GM18511 (cell line): ENCODE results near the gene BAIAP2.

Source experiments
- ATAC-seq: cut with Tn5 transposase; IDR thresholded peaks from one replicate; pipeline ENCODE4 v1.9.1; 2021; ENCODE audit warnings: mild to moderate bottlenecking, moderate library complexity; ENCODE audit not compliant: unreplicated experiment

Gene BAIAP2

DNA sequence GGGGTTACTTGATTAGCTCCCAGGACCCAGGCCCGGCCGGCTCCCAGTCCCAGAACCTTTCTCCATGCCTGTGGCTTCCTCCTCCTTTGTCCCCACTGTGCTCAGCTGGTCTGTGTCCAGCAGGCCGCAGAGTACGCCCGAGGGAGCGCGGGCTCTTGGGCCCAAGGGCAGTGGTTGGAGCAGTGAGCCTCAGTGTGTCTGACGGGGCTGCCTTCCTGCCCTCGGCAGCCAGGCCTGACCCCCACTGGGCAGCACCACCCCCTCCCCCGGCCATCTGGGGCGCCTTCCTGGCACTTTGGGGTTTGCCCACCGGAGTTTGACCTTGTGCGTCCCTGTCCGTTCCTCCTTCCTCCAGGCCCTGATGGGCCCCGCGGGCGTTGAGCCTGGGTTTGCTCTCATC is 67.9 kb downstream of the BAIAP2 start:
- ATAC-seq = no peak

DNA sequence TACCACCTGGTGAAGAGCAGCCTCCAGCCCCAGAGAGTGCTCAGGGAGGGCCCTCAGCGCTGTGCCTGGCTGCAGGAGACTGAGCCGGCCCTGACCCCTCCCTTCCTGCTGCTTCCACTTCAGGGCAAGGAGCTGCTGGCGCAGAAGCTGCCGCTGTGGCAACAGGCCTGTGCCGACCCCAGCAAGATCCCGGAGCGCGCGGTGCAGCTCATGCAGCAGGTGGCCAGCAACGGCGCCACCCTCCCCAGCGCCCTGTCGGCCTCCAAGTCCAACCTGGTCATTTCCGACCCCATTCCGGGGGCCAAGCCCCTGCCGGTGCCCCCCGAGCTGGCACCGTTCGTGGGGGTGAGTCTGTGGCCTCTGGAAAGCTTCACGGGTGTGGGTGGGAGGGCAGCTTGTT is 68.4 kb downstream of the BAIAP2 start:
- ATAC-seq = no peak

DNA sequence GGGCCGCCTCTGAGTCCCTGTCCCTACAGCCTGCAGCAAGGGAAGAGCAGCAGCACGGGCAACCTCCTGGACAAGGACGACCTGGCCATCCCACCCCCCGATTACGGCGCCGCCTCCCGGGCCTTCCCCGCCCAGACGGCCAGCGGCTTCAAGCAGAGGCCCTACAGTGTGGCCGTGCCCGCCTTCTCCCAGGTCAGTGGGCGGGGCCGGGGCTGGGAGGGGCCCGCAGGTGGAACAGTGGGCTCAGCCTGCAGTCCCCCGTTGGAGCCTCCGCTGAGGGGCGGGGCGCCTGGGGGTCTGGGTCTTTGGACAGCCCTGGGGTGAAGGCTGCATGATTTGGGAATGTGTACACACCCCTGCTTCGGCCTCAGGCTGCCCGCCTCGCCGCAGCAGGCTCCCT is 71.8 kb downstream of the BAIAP2 start:
- ATAC-seq = no peak

GRCh38 chr17:81108220-81108619 is 73.3 kb downstream of the BAIAP2 start:
- ATAC-seq = no peak

DNA sequence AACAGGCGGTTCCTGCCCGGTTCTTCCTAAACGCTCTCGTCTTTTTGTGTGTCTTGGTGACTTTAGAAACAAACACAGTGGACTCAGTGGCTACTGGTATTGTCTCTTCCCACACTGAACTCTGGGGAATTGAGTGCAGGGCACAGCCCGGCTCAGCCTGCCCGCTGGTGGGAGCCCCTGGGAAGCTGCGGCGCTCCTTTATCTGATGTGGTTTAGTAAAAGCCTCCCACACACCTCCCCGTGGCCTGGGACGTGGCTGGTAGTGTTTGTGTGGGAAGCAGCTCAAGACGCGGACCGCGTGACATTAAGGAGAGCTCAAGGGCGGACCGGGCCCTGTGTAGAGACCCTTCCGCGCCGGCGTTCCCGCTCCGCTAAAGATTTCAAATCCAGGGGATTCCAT is 75.0 kb downstream of the BAIAP2 start:
- no peak for ATAC-seq

DNA sequence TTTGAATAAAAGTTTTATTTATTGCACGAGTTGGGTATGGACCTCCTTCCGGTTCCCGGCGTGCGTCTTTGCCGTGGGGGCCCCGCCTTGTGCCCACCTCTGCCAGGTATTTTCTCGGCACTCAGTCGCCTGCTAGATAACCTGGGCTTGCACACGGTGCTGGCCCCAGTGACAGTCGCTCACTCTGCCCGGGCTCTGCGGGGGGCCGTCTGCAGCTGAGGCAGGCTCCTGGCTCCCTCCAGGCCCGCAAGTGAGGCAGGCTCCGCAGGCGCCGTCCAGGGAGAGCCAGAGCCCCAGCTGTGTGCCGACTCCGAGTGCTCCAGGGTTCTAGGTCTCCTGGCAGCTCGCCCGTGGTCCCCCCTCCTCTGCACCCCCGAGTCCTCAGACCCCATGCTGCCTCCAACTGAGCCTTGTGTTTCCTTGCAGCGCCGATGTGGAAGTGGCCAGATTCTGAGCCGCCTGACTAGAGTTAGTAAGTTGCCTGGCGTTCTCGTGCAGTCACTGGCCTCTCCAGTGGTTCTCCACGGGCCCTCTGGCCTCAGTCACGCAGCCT is 75.6 kb downstream of the BAIAP2 start:
- no peak for ATAC-seq

- no peak for ATAC-seq
Measured at GRCh38 chr17:81111066-81111465, 76.1 kb downstream of the BAIAP2 start.

- no peak for ATAC-seq
Measured at GRCh38 chr17:81112450-81112849, 77.5 kb downstream of the BAIAP2 start.

GRCh38 chr17:81113158-81113724 is 78.3 kb downstream of the BAIAP2 start:
- no peak for ATAC-seq

- no peak for ATAC-seq
Measured at GRCh38 chr17:81114351-81115093, 79.6 kb downstream of the BAIAP2 start.

GRCh38 chr17:81115219-81115618 is 80.3 kb downstream of the BAIAP2 start:
- no peak for ATAC-seq

DNA sequence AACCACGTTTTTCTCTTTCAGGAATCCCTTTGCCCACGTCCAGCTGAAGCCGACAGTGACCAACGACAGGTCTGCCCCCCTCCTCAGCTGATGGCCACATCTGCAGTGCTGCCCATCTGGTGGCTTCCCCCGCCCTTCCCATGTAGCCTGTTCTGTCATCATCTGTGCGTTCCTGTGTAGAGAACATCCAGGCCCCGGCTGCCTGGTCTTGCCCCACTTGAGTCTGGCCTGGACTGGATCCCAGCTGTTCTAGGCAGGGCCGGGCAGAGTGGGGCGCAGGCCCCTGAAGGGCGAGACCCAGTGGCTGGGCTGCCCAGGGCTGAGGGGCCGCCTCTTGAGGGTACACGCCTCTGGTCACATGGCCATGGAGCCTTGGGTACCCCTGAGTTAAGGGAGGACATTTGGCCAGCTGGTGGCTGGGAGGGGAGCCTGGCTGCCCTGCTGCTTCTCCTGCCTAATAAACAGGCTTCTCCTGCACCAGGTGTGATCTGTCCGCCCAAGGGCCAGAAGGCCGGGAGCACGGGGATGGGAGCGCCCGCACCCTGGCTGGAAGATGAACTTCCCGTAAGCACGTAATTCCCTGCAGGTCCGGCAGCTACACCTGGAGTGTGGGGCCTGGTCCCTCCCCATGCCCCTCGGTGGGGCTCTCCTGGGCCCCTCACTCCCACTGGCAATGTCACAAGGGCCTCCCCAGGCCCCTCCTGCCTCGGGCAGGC is 81.0 kb downstream of the BAIAP2 start:
- ATAC-seq = no peak

- ATAC-seq = no peak
Measured at GRCh38 chr17:81116704-81117103, 81.8 kb downstream of the BAIAP2 start.

GRCh38 chr17:81117672-81118198 is 82.8 kb downstream of the BAIAP2 start:
- ATAC-seq = no peak

DNA sequence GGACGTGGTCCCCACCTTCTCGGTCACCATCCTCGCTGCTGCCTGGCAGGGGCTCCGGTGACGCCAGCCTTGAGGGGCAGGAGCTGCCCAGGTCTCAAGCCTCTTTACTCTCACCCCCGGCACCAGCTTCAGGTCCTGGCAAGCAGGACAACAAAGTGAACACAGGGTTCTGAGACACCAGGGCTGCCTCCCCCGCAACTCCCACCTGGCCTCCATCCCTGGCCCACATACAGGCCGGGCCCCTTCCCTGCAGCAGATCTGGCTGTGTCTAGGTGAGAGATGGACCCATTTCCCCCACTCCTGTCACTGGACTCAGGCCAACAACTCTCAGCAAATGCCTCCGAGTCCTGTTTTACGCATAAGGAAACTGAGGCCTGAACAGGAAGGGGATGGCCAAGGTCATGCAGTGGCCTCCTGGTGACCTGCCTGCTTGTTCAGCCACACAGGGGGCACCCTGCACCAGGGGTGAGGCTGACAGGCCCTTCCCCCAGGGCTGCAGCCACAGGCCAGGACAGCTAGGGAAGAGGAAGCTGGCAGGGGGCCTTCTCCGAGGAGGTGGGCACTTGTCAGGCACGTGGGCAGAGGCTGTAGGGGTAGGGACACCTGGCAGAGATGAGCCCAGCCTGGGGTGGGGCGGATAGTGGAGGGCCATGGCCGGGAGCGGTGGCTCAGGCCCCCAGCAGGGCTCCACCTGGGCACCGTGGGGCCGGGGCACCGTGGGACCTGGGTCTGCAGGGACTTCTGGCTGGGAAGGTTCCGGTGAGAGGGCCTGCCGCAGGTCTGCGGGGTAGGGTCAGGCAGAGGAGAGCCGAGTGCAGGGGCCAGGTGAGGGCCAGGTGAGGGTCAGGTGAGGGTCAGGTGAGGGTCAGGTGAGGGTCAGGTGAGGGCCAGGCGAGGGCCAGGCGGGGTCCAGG is 83.6 kb downstream of the BAIAP2 start:
- no peak for ATAC-seq

GRCh38 chr17:81119223-81120148 is 84.5 kb downstream of the BAIAP2 start:
- no peak for ATAC-seq

DNA sequence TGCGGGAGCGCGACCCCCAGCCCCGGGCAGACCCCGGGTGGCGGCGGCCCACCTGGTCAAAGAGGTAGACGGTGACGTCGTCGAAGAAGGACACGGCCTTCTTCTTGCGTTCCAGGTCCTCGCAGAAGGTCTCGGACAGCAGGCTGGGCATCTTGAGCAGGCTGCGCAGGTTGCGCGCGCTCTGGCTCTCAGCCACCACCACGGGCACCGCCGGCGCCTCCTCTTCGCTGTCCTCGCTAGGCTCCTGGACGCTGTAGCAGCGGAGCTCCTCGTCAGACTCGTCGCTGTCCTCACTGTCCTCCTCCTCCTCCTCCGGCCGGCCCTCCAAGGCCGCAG is 85.2 kb downstream of the BAIAP2 start:
- ATAC-seq = no peak

- ATAC-seq = no peak
Measured at GRCh38 chr17:81120695-81121621, 86.0 kb downstream of the BAIAP2 start.
